GM19023 (cell line): ENCODE measurements around the gene AGTPBP1.
"Not testable (repeated sequence)": the region's sequence is repeated elsewhere in the genome, so short reads cannot be mapped to it uniquely, and the experiment has no call there.

Source experiments
- ATAC-seq: cut with Tn5 transposase; IDR thresholded peaks from one replicate; pipeline ENCODE4 v1.9.1; 2021; ENCODE audit warnings: mild to moderate bottlenecking, moderate library complexity; ENCODE audit not compliant: unreplicated experiment

Gene AGTPBP1, protein sequence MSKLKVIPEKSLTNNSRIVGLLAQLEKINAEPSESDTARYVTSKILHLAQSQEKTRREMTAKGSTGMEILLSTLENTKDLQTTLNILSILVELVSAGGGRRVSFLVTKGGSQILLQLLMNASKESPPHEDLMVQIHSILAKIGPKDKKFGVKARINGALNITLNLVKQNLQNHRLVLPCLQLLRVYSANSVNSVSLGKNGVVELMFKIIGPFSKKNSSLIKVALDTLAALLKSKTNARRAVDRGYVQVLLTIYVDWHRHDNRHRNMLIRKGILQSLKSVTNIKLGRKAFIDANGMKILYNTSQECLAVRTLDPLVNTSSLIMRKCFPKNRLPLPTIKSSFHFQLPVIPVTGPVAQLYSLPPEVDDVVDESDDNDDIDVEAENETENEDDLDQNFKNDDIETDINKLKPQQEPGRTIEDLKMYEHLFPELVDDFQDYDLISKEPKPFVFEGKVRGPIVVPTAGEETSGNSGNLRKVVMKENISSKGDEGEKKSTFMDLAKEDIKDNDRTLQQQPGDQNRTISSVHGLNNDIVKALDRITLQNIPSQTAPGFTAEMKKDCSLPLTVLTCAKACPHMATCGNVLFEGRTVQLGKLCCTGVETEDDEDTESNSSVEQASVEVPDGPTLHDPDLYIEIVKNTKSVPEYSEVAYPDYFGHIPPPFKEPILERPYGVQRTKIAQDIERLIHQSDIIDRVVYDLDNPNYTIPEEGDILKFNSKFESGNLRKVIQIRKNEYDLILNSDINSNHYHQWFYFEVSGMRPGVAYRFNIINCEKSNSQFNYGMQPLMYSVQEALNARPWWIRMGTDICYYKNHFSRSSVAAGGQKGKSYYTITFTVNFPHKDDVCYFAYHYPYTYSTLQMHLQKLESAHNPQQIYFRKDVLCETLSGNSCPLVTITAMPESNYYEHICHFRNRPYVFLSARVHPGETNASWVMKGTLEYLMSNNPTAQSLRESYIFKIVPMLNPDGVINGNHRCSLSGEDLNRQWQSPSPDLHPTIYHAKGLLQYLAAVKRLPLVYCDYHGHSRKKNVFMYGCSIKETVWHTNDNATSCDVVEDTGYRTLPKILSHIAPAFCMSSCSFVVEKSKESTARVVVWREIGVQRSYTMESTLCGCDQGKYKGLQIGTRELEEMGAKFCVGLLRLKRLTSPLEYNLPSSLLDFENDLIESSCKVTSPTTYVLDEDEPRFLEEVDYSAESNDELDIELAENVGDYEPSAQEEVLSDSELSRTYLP

DNA sequence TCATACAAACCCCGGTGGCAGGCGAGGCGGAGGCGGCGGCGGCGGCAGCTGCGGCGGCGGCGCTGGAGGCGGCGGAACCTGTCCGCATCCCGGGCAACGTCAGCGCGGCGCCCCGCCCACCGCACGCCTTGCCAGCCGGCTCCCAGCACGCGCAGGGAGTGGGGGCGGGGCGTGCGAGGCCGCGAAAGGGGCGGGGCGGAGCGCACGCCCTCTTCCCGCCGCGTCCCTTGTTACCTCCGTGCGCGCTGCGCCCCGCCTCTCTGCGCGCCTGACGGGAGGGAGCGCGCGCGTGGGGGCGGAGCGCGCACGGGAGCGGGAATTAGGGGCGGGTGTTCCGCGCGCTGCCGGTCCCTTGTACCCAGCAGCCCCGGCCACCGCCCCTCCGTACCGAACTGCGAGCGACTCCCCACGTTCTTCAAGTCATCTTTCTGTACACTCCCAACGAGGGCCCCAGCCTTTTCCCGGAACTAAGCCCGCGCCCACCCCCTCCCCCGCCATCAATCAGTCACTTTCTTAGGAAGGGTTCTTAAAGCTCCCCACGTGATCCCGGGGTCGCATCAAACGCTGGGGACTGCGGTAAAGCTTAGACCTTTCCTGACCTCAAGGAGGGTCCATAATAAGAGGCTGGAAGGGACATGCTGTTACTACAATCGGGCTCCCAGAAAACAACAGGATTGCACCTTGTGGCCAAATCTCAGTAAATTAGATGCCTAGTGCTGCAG is at the start of gene AGTPBP1:
Gene AGTPBP1 (minus strand): TSS at position 80 of the 722 bp plus-strand sequence. CDS start 29,421 bp downstream, outside the sequence.
- ATAC-seq = peak; percentile 83

DNA sequence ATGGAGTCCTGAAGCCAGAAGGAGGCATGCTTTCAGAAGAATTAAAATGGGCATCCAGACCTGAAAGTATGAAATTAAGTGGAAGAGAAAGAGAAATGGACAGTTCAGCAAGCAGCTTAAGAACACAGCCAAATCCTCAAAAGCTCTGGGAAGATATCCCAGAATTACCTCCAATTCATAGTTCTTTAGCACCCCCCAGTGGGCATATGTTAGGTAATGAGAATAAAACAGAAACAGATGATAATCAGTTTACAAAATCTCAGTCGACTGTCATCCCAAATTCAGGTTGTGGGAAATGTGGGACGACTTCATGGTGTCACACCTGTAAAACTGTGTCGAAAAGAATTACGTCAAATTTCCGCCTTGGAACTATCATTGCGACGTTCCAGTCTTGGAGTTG is 44.4 kb upstream of the AGTPBP1 start:
- not testable (repeated sequence) for ATAC-seq

DNA sequence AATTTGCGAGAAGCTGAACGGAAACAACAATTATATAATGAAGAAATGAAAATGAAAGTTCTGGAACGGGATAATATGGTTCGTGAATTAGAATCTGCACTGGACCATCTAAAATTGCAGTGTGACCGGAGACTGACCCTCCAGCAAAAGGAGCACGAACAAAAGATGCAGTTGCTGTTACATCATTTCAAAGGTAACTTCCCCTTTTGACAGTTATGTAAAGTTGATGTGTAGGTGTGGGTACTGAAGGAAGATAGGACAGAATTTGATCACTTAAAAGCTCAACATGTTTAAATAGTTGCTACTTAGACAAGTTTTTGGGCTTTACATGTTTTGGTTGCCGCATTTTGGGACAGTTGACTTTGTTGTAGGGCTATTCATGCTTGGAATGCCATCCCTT is 32.1 kb upstream of the AGTPBP1 start:
- not testable (repeated sequence) for ATAC-seq

DNA sequence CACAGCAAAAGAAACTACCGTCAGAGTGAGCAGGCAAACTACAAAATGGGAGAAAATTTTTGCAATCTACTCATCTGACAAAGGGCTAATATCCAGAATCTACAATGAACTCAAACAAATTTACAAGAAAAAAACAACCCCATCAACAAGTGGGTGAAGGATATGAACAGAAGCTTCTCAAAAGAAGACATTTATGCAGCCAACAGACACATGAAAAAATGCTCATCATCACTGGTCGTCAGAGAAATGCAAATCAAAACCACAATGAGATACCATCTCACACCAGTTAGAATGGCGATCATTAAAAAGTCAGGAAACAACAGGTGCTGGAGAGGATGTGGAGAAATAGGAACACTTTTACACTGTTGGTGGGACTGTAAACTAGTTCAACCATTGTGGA is 20.0 kb upstream of the AGTPBP1 start:
- ATAC-seq = not testable (repeated sequence)

DNA sequence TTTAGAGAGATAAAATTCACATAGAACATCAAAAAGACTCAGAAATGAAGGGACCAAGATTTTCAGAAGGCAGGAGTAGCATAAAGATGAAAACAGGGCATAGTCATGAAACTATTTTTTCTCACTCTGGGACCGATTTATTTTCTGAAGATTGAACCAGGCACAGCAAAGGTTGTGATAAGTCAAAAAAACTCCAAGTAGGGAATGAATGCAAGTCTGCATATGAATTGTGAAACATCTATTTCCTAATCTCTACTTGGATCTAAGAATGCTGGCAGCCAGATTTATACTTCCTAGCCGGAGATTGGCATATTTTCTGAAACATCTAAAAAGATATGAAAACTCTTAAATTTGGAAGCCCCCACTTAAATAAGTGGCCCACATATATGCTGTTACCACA is 16.0 kb upstream of the AGTPBP1 start:
- ATAC-seq = not testable (repeated sequence)

DNA sequence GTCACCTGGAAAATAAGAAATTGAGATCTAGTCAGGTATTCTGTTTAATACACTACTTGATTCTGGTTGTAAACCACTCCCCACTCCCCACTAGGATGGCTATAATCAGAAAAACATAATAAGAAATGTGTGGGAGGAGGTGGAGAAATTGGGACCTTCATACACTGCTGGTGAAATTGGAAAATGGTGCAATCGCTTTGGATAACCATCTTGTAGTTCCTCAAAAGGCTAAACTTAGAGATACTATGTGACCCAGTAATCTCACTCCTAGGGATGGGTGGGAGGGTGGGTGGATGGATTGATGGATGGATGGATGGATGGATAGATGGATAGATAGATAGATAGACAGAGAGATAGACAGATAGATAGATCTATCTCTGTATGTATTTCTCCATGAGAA is 14.5 kb upstream of the AGTPBP1 start:
- ATAC-seq = not testable (repeated sequence)

DNA sequence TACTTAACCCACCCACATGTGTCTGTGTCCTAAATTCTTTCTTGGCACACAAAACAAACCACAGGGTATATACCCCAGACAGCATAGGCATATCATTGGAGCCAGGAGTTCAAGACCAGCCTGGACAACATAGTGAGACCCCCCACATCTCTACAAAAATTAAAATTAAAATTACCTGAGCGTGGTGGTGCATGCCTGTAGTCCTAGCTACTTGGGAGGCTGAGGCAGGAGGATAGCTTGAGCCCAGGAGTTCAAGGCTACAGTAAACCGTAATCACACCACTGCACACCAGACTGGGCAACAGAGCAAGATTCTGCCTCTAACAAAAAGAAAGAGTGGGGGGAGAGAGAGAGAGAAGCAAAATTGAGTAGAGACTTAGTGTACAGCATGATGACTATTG is 4.6 kb upstream of the AGTPBP1 start:
- ATAC-seq = no peak

DNA sequence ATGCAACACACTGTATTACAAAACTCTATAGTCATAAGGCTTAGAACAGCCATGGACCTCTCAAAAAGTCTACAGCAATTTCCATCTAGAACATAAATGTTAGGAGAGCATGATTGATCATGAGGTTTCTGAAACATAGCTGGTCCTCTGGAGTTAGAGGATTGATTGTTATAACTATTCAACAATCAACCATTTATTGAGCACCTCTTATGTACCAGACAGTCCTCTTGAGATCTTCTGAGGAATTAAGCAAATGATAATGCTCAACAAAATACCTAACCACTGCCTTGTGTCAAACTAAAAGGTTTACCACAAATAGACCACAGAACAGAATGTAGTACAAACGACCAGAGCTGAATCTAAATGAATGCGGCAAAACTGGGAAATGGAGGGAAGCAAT is 3.4 kb upstream of the AGTPBP1 start:
- no peak for ATAC-seq

DNA sequence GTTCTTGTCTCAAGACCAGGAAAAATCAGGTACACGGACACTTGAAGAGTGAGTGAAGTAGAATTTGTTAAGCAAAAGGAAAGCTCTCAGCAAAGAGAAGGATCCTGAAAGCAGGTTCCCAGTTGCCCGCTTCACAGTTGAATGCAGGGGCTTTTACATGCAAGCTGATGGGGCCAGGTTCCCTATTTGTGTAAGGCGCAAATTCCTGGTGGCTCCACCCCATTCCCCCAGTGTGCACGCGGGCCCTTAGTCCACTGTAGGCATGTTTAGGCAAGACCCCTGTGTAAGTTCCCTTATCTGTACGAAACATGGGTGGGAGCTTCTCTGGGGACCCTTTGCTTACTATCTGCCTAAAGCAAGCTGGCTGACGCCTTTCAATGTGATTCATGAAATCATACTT is 2.7 kb upstream of the AGTPBP1 start:
- ATAC-seq = no peak

DNA sequence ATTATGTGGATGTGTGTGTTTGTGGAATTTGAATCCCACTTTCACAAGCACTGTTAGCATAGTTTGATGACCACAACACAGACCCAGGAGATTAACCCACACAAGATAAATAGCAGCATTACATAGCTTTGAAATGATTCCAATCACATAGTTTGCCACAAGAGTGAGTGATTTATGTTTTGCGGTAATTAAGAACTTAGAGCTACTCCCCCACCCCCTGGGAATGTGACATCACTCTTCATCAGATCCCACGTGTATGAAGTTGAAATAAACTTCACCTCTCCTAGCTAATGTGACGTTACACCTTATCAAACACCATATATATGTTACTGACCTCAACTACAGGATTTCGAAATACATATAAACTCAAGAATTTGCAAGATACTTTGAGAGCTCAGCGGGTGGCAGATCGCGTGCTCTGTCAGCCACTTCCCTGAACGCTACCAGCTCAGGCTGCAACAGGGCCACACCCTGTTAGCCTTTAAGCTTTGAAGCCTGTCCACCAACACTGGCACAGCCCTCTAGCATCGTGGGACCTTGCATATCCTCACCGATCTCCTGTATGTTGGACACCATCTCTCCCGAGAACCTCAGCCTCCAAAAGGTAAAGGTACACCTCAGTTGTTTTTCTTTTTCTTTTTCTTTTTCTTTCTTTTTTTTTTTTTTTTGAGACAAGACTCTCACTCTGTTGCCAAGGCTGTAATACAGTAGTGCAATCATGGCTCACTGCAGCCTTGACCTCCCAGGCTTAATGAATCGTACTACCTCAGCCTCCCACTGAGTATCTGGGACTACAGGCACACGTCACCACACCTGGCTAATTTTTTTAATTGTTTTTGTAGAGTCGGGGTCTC is 1.7 kb upstream of the AGTPBP1 start:
- ATAC-seq = no peak

DNA sequence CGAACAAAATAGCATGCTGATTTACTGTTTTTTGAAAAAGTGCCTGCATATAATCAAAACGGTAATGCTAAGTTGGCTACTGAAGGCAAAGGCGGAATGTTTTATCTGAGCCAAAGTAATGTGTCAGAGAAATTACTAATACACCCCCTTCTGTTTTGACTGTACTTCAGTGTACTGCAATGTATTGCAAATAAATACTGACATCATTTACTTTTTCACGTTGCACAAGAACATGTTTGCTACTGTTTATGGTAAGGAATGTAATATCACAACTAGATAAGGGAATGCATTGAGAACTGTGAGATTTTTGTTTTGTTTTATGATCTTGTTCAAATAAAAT is 813 bp upstream of the AGTPBP1 start:
- no peak for ATAC-seq

DNA sequence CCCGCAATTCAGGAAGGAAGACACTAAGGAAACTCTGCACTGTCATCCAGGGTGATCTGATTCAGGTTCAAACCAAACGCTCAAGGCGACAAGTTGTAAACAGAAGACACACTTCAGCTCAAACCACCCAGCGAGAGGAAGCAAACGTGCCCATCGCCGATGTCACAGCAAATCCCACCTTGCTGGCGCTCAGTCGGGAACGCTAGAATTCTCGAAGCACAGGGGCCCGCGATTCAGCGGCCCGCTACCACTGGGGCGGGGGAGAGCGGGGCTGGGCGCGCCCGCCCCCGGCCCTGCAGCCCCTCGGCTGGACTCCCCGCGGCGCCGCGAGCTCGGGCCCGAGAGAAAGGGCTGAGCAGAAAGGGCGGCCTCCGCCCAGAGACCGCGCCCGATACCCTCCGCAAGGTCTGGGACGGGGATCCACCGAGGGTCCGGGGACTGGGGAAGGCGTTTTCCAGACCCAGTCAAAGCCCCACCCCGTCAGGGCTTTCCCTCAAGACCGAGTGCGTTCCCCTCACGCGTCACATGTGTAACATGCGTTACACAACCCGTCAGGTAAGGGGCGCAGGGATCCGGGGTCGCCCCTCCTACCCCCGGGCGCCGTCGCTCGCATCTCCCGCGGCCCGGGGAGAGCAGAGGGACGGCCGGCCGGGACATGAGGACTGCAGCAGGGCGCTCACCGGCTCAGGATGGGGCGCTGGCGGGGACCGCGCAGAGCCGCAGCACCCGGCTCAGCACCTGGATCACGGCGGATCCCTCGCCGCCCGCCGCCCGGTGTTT is 469 bp downstream of the AGTPBP1 start:
- ATAC-seq = peak; percentile 52

DNA sequence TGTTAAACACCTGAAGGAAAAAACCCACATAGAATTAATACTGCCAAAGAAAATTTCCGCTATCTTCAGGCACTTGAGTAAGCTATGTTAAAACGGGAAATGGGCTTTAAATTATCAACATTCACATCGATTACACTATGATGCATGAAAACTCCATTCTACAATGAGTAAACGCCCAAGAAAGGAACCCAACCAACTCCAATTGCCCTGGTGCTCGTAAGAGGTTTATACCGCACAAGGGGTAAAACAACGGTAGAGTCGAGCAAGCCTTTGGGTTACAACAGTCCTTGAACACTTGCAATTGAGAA is 1.0 kb downstream of the AGTPBP1 start:
- no peak for ATAC-seq

DNA sequence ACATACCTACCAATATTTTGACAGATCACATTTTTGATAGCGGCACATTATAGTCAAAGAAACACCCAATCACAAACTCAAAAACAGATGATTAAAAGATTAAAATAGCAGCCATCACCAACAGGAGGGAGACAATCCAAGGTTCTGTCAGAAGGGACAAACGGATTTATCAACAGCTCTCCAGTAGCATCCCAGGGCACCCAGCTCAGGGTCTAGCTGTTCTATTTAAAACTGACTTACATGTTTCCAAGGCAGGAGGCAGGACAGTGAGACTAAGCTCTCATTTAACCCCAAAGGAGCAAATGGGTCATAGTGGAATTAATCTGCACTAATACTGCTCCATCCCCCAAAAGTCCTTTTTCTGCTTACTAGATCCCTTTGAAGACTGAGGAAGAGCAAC is 3.2 kb downstream of the AGTPBP1 start:
- ATAC-seq = no peak

DNA sequence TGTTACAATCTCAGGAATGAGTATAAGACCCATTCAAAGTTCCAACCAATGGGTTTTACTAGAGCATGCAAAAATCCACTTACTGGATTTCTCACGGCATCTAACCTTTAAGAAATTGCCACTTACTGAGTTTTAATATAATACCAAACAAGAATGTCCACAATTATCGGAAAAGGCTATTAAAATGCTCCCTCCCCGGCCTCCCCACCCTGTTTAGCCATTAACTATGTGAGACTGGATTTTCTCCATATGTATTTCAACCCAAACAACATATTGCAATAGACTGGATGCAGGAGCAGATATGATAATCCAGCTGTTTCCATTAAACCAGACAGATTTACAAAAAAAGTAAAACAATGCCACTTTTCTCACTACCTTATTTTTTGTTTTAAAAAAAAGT is 4.1 kb downstream of the AGTPBP1 start:
- no peak for ATAC-seq

DNA sequence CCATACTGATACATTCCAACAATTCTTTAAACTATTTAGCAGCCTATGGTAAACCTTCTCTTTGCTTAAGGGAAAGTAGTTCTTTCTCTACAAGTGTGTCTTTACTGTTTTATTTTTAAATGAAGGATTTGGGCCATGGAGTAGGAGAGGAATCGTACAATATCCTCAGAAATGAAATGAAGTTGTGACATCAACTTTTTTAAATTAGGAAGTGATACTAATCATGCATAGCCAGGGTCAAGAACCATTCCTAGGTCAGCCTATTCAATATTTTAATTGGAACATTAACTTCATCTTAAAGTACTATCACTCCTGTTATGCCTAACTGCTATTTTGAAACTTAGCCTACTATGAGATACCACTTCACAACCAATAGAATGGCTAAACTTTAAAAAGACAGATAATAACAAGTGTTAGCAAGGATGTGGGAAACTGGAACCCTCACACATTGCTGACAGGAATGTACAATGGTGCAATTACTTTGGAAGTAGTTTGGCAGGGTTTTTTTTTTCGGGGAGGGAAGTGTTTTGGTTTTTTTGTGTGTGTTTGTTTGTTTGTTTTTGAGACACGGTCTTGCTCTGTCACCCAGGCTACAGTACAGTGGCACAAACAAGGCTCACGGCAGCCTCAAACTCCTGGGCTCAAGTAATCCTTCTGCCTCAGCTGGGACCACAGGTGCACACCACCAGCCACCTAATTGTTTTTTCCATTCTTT is 10.7 kb downstream of the AGTPBP1 start:
- ATAC-seq = no peak

DNA sequence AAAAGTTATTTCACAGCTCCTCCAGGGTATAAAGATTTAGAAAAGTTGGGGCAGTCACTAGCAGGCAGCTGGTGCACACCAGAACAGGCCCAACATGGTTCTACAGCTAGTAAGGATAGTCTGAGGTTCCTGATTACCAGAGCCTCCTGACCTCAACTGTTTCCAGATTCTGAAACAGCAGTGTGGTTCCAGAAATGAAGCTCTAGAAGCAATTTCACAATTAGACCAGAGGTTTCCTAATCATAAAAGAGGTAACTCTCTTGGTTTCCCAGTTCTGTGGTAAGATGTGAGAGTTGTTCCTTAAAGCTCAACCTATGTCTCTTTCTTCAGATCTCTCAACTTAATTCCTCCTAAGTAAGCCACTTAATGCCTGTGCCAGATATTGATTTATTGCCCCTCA is 11.9 kb downstream of the AGTPBP1 start:
- no peak for ATAC-seq

DNA sequence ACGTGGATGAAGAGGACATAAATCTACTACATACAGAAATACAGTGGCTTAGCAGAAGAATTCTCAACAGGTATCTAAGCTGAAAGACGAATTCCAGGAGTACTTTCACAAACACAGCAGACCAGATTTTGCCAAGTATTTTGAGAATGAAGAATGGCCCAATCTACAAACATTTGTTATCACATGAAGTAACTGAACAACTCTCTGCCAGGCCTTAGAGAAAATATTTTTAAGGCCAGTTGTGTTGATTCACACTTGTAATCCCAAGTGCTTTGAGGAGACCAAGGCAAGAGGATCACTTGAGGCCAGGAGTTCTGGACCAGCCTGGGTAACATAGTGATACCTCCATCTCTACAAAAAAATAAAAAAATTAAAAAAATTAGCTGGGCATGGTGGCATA is 14.3 kb downstream of the AGTPBP1 start:
- no peak for ATAC-seq

DNA sequence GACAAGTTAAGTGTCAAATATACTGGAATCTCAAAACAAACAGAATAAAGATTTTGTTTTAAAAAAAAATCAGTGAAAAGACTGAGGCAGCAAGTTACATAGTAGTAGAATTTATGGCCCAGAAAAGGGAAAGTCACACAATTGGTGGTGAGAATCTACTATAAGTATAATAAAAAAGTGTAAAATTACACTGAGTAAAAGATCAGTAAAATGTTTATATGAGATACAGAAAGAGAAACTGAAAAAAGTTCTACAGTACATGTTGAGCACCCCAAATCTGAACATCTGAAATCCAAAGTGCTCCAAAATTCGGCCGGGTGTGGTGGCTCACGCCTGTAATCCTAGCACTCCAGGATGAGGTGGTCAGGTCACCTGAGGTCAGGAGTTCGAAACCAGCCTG is 15.0 kb downstream of the AGTPBP1 start:
- ATAC-seq = no peak
